Stimulated activated CD4-positive, alpha-beta T cell treated with anti-CD3 and anti-CD28 coated beads, TNF-alpha, amount 100 ng/mL, for 48 hours (primary cell): ENCODE data around the gene HDAC9.

Experiments used
- DNase-seq, 3 donors: peaks; one replicate each; pipeline ENCODE4 v3.0.0-alpha.2; 2020; ENCODE audit warnings: low read depth in 3 of 3

Gene HDAC9

DNA sequence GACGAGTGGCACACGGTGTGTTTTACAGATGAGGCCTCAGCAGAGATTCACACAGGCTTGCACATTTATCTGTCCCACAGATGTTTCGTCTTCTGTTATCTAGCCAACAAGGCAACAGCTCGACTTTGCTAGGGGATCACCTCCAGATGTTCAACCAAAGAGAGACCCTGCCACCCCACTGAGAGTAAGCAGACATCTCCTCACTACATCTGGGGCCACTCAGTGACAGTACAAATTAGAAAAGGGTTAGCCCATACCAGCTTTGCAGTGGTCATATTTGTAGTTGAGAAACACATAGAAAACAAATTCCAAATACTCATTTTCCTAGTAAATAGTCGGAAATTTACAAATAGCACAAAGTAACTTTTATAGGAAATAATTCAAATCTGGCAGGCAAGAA lies 164.2 kb downstream of the HDAC9 start:
- no peak for DNase-seq

- DNase-seq: no peak
Measured at GRCh38 chr7:18663321-18663720, 167.8 kb downstream of the HDAC9 start.

DNA sequence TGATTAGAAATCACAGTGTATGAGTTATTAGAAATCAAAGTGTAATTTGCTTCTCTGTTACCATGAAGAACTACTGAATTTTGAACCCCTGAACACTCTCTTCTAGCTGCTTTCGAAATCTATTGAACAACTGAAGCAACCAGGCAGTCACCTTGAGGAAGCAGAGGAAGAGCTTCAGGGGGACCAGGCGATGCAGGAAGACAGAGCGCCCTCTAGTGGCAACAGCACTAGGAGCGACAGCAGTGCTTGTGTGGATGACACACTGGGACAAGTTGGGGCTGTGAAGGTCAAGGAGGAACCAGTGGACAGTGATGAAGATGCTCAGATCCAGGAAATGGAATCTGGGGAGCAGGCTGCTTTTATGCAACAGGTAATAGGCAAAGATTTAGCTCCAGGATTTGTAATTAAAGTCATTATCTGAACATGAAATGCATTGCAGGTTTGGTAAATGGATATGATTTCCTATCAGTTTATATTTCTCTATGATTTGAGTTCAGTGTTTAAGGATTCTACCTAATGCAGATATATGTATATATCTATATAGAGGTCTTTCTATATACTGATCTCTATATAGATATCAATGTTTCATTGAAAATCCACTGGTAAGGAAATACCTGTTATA lies 170.7 kb downstream of the HDAC9 start:
- peak; percentile 15 to 42 (median 27) for DNase-seq

GRCh38 chr7:18667466-18667865 lies 171.9 kb downstream of the HDAC9 start:
- DNase-seq: no peak

- no peak for DNase-seq
Measured at GRCh38 chr7:18671176-18671575, 175.6 kb downstream of the HDAC9 start.

GRCh38 chr7:18675579-18675978 lies 180.0 kb downstream of the HDAC9 start:
- no peak for DNase-seq

DNA sequence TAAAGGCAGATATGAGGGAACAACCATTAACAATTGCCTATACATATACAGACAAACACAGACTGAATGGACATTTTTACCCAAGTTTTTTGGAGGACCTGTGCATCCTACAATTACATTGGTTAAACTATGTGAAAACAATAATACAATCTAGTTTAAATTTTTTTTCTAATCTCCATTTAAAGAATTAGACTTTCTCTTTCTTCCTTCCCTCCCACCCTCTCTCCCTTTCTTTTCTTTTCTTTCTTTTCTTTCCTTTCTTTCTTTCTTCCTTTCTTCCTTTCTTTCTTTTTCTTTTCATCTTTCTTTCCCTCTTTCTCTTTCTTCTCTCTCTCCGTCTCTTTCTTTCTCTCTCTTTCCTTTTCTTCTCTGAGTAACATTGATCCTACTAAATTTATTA lies 183.7 kb downstream of the HDAC9 start:
- DNase-seq: no peak

GRCh38 chr7:18680576-18680975 lies 185.0 kb downstream of the HDAC9 start:
- no peak for DNase-seq

DNA sequence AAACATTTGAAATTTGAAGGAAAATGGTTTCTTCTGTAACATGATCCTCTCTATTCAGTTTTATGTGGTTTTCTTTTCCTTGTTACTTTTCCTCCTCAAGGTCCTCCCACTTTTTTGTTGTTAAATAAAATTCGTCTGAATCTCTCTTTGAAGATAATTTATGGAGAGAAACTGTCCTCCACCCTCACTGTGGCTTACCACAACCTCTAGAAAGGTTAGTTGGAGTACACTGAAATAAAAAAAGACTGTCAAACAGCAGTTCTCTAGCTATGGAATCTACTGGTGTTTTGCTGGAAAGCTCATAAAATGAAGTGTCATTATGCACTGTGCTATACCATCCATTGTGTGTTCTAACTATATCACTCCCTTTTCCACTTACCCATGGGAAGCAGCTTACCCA lies 189.4 kb downstream of the HDAC9 start:
- no peak for DNase-seq

DNA sequence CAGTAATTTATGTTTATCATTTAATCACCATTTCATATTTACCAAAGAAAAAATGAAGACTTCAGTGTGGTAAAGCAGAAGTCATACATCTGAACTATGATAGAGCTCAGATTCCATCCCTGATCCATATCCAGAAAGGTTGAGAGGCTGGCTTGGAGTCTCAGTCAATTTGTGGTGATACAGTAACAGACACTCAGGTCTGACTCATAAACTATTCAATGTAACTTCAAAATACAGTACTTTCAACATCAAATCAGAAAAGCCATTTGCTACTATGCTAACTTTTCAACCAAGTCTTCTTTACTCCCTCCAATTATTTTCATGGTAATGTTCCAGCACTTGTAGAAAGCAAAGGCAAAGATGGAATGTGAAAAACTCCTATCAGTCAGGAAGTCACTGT lies 190.4 kb downstream of the HDAC9 start:
- DNase-seq: no peak

DNA sequence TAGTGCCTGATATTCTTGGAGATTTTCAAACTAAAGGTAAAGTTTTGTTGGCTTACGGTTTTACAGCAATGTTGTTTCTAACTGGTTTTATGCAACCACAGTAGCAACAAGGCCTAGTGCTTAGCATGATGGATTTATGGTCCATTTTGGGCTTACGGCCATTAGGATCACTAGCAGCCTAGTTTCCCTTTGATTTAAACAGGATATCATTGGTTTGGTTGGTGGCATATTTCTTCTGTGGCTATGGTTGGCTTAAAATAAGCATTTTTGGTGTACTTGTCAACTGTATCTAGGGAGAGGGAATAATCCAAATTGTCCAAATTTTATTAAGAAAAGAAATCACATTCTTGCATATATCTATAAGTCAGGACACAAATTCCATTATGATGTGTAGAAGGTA lies 194.0 kb downstream of the HDAC9 start:
- no peak for DNase-seq

- DNase-seq: no peak
Measured at GRCh38 chr7:18693406-18693805, 197.9 kb downstream of the HDAC9 start.

DNA sequence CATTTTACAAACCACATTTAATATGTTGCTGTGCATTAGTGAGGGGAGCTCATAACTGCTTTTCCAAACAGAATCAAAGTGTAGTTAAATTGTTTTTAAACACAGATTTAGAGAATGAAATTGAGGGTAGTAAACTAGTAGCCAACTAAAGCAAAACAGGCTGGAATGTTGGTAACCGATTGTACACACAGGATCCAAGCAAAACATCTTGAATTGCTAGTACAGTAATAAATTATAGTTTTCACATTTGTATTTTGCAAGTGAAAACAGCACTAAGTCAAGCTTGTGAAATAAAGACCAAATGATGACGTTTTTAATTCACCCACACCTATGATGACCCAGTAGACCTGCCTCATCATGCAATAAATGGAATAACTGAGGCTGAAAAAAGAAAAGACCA lies 198.3 kb downstream of the HDAC9 start:
- DNase-seq: no peak

GRCh38 chr7:18694484-18694883 lies 198.9 kb downstream of the HDAC9 start:
- no peak for DNase-seq

DNA sequence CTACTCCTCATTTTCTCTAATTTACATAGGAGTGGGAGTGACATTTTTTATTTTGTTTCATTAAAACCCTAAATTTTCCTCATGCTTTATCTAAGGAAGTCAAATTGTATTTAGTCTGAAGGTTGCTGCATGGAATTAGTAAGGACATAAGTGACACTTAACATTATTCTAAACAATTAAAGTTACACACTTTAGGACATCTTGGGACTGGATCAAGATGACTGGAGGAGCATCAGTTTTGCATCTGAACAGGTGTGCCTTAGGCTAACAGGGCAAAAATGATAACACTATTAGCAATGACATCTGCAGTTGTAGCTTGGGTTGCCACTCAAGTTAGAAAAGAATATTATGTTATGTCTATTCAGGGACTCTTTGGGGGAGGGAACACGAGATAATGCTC lies 199.4 kb downstream of the HDAC9 start:
- DNase-seq: no peak

- no peak for DNase-seq
Measured at GRCh38 chr7:18698258-18698734, 202.7 kb downstream of the HDAC9 start.

DNA sequence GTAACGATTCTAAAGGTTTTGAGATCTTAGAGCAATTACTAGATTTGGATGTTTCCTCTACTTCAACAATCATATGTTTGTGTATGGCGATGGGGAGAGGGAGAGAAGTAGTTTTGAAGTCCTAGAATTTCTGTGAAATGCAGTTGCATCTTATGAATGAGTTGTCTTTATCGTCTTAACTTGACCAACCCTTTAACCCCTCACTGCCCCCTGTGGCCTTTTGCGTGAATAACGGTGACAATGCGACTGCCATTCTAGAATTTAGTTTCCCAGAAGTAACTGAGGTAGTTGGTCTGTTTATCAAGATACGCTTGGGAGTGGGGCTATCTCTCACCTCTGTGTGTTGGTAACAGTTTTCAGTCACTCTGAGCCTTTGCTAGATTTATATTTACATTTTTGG lies 204.6 kb downstream of the HDAC9 start:
- DNase-seq: no peak

- no peak for DNase-seq
Measured at GRCh38 chr7:18702071-18702829, 206.7 kb downstream of the HDAC9 start.

- DNase-seq: no peak
Measured at GRCh38 chr7:18703685-18704084, 208.1 kb downstream of the HDAC9 start.

- no peak for DNase-seq
Measured at GRCh38 chr7:18706670-18707069, 211.1 kb downstream of the HDAC9 start.

DNA sequence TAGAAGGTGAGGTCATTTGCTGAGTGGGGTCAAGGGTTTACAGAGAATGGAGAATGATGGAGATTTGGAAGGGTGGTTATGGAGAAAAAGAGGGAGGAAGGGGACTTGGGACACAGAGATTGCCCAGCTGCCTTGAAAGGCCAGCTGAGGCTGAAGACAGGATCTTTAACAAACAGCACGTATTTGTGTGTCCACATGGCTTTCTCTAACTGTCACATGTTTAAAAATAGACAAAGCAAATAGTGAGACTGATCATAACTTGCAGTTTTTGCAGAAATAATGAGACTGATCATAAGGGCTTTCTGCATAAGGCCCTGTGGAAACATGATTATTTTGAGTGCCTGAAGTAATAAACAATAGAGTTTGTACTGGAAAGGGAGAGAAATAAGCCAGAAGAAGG lies 212.7 kb downstream of the HDAC9 start:
- DNase-seq: no peak

- DNase-seq: no peak
Measured at GRCh38 chr7:18715988-18716387, 220.4 kb downstream of the HDAC9 start.

- DNase-seq: no peak
Measured at GRCh38 chr7:18721429-18721828, 225.9 kb downstream of the HDAC9 start.

- DNase-seq: no peak
Measured at GRCh38 chr7:18724318-18724717, 228.8 kb downstream of the HDAC9 start.
